Activated CD4-positive, CD25-positive, alpha-beta regulatory T cell treated with anti-CD3 and anti-CD28 coated beads, Interleukin-2, amount 50 U/mL, for 16 hours (primary cell): ENCODE results near the gene METTL27.
"Not testable (repeated sequence)": the region's sequence is repeated elsewhere in the genome, so short reads cannot be mapped to it uniquely, and the experiment has no call there.

ENCODE experiments used
- DNase-seq: peaks from one replicate; pipeline ENCODE4 v3.0.0-alpha.2; 2020; ENCODE audit warnings: low read depth, low spot score

METTL27 gene

DNA sequence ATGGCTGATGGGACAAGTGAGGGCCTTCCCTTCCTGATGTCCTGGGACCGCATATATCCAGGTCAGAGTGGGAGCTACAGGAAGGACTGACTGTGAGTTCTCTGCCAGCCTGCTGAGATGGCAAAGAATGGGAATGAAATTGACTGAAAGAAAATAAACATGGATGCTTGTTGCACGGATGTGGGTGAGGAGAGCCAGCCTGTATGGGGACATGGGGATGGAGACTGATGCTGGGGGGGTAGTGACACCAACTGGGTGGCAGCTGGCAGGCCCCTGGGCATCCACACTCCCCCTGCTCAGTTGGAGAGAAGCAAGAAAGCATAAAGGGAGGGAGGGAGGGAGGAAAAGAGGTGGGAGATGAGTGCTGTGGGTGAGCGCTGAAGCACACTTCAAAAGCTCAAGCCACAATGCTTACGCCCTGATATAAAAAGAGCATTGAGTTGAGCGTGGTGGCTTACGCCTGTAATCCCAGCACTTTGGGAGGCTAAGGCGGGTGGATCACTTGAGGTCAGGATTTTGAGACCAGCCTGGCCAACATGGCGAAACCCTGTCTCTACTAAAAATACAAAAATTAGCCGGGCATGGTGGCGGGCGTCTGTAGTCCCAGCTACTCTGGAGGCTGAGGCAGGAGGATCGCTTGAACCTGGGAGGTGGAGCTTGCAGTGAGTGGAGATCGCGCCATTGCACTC, 20.6 kb downstream of the METTL27 start:
- DNase-seq: not testable (repeated sequence)

DNA sequence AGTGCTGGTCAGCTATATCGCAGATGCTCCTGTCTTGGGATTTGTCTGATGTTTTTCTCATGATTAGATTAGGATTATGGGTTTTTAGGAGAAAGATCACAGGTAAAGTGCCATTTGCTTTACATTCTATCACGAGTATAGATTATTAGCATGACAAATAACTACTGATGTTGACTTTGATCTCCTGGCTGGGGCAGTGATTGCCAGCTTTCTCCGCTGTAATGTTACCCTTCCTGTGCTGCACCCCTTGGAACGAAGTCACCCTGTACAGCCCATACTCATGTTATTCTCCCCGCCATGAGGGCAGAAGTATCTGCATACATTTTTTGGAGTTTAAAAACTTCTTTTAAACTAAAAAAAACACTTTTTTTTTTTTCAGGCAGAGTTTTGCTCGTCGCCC, 22.3 kb downstream of the METTL27 start:
- DNase-seq: no peak

DNA sequence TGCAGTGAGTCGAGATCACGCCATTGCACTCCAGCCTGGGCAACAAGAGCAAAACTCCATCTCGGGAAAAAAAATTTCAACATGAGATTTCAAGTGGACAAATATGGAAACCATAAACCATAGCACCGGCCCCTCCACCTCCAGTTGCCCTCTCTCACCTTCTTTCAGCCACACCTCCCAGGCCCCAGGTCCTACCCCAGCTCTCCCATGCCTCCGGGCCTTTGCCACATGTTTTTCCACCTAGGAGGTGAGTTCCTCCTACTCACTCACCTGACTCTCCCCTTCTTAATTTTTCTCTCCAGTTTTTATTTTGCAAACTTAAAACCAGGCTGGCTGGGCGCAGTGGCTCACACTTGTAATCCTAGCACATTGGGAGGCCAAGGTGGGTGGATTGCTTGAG, 25.2 kb downstream of the METTL27 start:
- no peak for DNase-seq

- no peak for DNase-seq
These were observed 26.9 kb downstream of the METTL27 start for GRCh38 chr7:73815436-73815835.

DNA sequence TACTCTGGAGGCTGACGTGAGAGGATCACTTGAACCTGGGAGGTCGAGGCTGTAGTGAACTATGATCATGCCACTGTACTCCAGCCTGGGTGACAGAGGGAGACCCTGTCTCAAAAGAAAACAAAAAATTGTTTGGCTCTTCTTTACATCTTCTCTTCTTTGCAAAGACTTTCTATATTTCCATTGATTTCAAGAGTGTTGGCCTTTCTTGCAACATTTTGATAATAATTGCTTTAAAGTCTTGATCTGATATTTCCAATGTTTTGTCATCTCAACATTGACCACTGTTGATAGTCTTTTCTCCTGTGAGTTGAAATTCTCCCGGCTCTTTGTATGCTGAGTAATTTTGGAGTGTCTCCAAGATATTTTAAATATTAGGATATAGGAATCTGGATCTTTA, 29.3 kb downstream of the METTL27 start:
- DNase-seq: no peak

GRCh38 chr7:73811760-73812168, 30.6 kb downstream of the METTL27 start:
- peak; percentile 14 for DNase-seq

GRCh38 chr7:73810998-73811360, 31.3 kb downstream of the METTL27 start:
- no peak for DNase-seq

DNA sequence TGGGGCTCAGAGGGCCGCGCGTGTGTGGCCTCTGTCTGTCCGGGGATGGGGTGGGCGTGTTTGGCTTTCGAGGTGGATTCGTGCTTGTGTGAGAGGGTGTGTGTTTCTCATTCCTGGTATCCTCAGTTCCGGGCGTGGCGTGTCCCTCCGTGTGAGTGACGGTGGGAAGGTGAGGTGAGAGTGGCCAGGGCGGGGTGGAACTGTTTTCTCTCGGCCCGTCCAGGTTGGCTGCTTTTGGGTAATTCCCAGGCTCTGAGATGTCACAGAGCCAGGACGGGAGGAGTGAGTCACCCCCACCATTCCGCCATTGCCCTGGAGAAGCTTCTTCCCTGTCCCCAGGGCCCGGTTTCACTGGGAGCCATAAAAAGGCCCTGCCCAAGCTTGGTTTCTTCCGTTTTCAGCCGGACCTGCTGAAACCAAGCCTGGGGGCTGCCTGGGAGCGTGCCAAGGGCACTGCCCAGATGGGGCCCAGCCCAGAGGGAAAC, 32.8 kb downstream of the METTL27 start:
- no peak for DNase-seq

GRCh38 chr7:73802459-73802858, 39.9 kb downstream of the METTL27 start:
- no peak for DNase-seq

DNA sequence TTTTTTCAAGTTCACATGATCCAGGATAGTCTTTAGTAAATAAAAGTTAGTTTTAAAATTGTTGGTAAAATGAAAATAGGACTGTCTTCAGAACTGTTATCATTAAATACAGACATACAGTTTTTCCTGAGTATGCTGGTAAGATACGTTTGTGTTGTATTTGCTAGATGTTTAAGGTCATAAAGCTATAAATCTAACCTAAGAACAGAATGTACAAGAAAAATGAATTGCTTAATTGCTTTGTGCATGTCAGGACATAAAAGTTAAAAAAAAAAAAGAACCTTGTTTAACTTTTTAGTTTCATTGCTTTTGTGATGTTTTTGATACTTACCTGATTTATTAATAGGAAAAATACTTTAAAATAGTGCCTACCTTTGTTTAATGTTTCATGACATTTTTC, 40.7 kb downstream of the METTL27 start:
- DNase-seq: no peak

DNA sequence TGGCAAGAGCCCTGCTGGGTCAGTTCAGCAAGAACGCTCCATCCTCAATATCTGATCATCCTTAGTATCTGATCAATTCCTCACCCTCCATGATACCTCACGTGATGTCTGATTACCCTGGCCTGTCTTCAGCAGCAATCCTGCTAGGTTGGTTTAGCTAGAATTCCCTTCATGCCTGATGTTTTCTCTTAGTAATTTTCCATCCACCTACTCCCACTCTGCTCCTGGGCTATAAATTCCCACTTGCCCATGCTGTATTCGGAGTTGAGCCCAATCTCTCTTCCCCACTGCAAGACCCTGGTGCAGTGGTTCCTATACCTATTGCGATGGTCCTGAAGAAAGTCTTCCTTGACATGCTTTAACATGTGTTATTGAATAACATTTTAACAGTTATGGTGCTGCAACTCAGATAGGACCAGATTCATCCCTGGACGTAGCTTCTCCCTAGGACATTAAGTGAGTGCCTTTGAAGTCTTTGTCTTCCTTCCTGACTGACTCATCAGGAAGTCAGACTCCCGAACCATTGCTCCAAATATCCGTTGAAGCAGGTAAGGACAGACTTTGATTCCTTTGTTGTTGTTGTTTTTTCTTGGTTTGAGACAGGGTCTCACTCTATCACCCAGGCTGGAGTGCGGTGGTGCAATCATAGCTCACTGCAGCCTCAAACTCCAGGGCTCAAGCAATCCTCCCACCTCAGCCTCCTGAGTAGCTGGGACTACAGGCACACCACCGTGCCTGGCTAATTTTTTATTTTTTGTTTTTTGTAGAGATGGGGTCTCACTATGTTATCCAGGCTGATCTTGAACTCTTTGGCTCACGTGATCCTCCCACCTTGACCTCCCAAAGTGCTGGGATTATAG, 42.8 kb downstream of the METTL27 start:
- DNase-seq: no peak

- not testable (repeated sequence) for DNase-seq
These were observed 45.1 kb downstream of the METTL27 start for GRCh38 chr7:73797176-73797575.

DNA sequence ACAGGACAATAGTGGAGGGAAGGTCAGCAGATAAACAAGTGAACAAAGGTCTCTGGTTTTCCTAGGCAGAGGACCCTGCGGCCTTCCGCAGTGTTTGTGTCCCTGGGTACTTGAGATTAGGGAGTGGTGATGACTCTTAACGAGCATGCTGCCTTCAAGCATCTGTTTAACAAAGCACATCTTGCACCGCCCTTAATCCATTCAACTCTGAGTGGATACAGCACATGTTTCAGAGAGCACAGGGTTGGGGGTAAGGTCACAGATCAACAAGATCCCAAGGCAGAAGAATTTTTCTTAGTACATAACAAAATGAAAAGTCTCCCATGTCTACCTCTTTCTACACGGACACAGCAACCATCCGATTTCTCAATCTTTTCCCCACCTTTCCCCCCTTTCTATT, 45.7 kb downstream of the METTL27 start:
- DNase-seq: not testable (repeated sequence)

- not testable (repeated sequence) for DNase-seq
These were observed 47.1 kb downstream of the METTL27 start for GRCh38 chr7:73795188-73795587.

- not testable (repeated sequence) for DNase-seq
These were observed 51.1 kb downstream of the METTL27 start for GRCh38 chr7:73791170-73791690.

DNA sequence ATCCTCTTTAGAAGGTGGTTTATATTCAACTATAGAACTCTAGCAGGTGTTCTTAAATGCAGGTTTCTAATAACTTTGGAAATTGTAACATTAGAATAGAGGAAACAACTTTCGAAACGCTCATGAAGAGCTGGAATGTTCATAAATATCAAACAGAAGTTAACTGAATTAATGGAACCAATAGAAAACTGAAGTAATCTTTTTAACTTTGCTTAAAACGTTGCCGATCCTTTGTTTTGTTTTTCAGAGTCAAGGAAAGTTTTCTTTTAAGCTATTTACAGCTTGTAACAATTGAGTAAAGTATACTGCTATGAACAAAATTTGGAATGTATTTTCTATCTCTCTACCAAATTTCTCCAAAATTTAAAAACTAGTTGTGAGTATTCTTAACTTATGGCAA, 53.3 kb downstream of the METTL27 start:
- no peak for DNase-seq

GRCh38 chr7:73787786-73788048, 54.6 kb downstream of the METTL27 start:
- not testable (repeated sequence) for DNase-seq

- DNase-seq: no peak
These were observed 55.7 kb downstream of the METTL27 start for GRCh38 chr7:73786588-73786987.
